ENCODE measurements around the gene CST6. TPM values are rescaled to one million over a fixed set of nuclear protein-coding genes. Genes with fewer than 3 reads are reported as not detected.

The CST6 gene
- total and polyA plus RNA-seq, 2 donors (not counting 3 experiments of a cell fraction or from before 2014, with no cell fraction given) = 0.46 to 2.2 TPM

- ChIA-PET CTCF (no interaction called here), POLR2A (no interaction called here)
- dilution Hi-C loops (cut with MboI; ENCODE audit: extremely low pct_ligation_motif_present, low sequenced_read_pairs) (no loop called here), intact Hi-C loops (cut with micrococcal nuclease) (no loop called here)
- FAIRE-seq (no peak), DNase-seq (ENCODE audit: low read depth, low spot score) (no peak)
- Histone ChIP-seq H3K4me3 (replicated peaks in 1 of 3; ENCODE audit: insufficient read depth in 1 of 3, low read depth in 1 of 3, low read length in 3 of 3) (no peak overlapping the region), H3K27me3 (ENCODE audit: control insufficient read depth in 2 of 2, insufficient read depth in 2 of 2, low read length in 2 of 2) (no peaks in the 10 kb centered on the region), H3K36me3 (ENCODE audit: control insufficient read depth in 2 of 2, extremely low read depth in 1 of 2, insufficient read depth in 2 of 2, low read length in 2 of 2) (no peaks in the 10 kb centered on the region), H3K4me1 (ENCODE audit: control insufficient read depth, extremely low read depth, insufficient read depth, low read length) (peaks cover 38% of the 10 kb centered on the region), H3K27ac (ENCODE audit: insufficient read depth, low read depth, low read length) (no peak overlapping the region), H4K20me1 (replicated peaks; ENCODE audit: control insufficient read depth, extremely low read depth, insufficient read depth, low read length) (no peaks in the 10 kb centered on the region), H3K9me1 (replicated peaks; ENCODE audit: control insufficient read depth, extremely low read depth, insufficient read depth, low read length) (no peaks in the 10 kb centered on the region), H3K79me2 (ENCODE audit: control insufficient read depth, insufficient read depth, low read length) (no peaks in the 10 kb centered on the region), H3K4me2 (ENCODE audit: insufficient read depth, low read length) (no peak overlapping the region), H3K9ac (replicated peaks; ENCODE audit: extremely low read depth, insufficient read depth, low read length) (no peak overlapping the region), H3K9me3 (replicated peaks; ENCODE audit: control insufficient read depth, insufficient read depth, low read length) (no peaks in the 10 kb centered on the region), H2AFZ (ENCODE audit: low read depth, low read length) (no peak overlapping the region)
- TF ChIP-seq JUN (IDR thresholded peaks at IDR 0.05; ENCODE audit: borderline replicate concordance, insufficient read depth, insufficient read length, low read depth) = no peak
- no peak for TF ChIP-seq FOS (IDR thresholded peaks at IDR 0.05; ENCODE audit: borderline replicate concordance, insufficient read depth, low read length)
- no peak for TF ChIP-seq MYC (IDR thresholded peaks at IDR 0.05; ENCODE audit: low read depth, low read length)
- TF ChIP-seq POLR2A (IDR thresholded peaks at IDR 0.05; ENCODE audit: low read depth, low read length) = no peak
- no peak for TF ChIP-seq POLR2AphosphoS5 (IDR thresholded peaks at IDR 0.05; ENCODE audit: insufficient read depth, low read depth, low read length)
- TF ChIP-seq CTCF (IDR thresholded peaks at IDR 0.05; ENCODE audit: extremely low read depth in 1 of 2, insufficient read depth in 1 of 2, low read depth in 1 of 2, low read length in 2 of 2) = no peak
- TF ChIP-seq MAX (IDR thresholded peaks at IDR 0.05; ENCODE audit: insufficient read depth, insufficient read length) = no peak
- no peak for TF ChIP-seq GATA2 (IDR thresholded peaks at IDR 0.05; ENCODE audit: insufficient read depth, insufficient read length, low read depth, low read length)
- no peak for TF ChIP-seq EZH2 (IDR thresholded peaks at IDR 0.05; ENCODE audit: borderline replicate concordance, low read depth, low read length, severe bottlenecking)
- no TSS peak for BruUV-seq (replicated peaks)
These were observed 5.5 kb downstream of the CST6 start for GRCh38 chr11:66017321-66017720.
